ENCODE data around the gene PTPRH. TPM values are rescaled to one million over a fixed set of nuclear protein-coding genes. Genes with fewer than 3 reads are reported as not detected.
A peak's percentile ranks its signal among the peaks of the same experiment; 100 is the strongest.

The PTPRH gene
- polyA plus RNA-seq, 1 of the 3 experiments (the other 2 are of a cell fraction): 1.1 TPM

GRCh38 chr19:55208880-55209692 is at the start of gene PTPRH (continued):
- TF ChIP-seq FOXM1 (IDR thresholded peaks at IDR 0.05; ENCODE audit: low read depth) (no peak), GATA2 (CRISPR knock-in tag; IDR thresholded peaks at IDR 0.05) (no peak)

GRCh38 chr19:55258476-55258827 is 49.2 kb upstream of the PTPRH start:
- ChIA-PET POLR2A (interaction anchor here (1.0 to 2.3 kb wide), 8 partner anchors 11 to 149 kb away, joined by 3 to 19 read pairs (median 10); partner anchors contain the start of genes HSPBP1, KMT5C, SYT5 and TMEM86B), CTCF (interaction anchor here (1.3 to 2.2 kb wide), 4 partner anchors 43 to 99 kb away, joined by 3 to 6 read pairs (median 6); partner anchors contain the start of gene DNAAF3)
- Histone ChIP-seq H3K4me2 (peak overlapping the region; percentile 96), H3K79me2 (ENCODE audit: insufficient read depth) (peaks cover 52% of the 10 kb centered on the region), H3K27ac (ENCODE audit: low read depth in 2 of 2, low read length in 1 of 2) (peak overlapping the region; percentile 82 to 90), H3K4me1 (ENCODE audit: control insufficient read depth in 1 of 2, insufficient read depth in 2 of 2, low read depth in 1 of 2, low read length in 1 of 2) (peaks cover 17 to 26% of the 10 kb centered on the region in 2 experiments; a peak in 3 of 4 replicates), H3F3A (replicated peaks; ENCODE audit: insufficient read depth) (peaks cover 2% of the 10 kb centered on the region), H3K27me3 (ENCODE audit: insufficient read depth) (no peaks in the 10 kb centered on the region), H3K9me2 (no peaks in the 10 kb centered on the region), H4K20me1 (ENCODE audit: insufficient read depth) (peaks cover 48% of the 10 kb centered on the region), H2AFZ (ENCODE audit: low read depth) (no peak overlapping the region; the same call in 1 of the 2 replicates), H3K9me3 (no peaks in the 10 kb centered on the region), H3K36me3 (replicated peaks in 1 of 2; ENCODE audit: control insufficient read depth in 1 of 2, insufficient read depth in 2 of 2, low read length in 1 of 2) (peaks cover 0 to 4% of the 10 kb centered on the region in 2 experiments), H3K4me3 (ENCODE audit: low read depth in 2 of 2, low read length in 1 of 2) (peak overlapping the region; percentile 87 to 94), H3K9ac (peak overlapping the region; percentile 90)
- WGBS (ENCODE audit: low lambda C conversion rate): 3% methylated on average over 5 of the region's 53 CpGs
- TF ChIP-seq NRF1 (IDR thresholded peaks at IDR 0.05; ENCODE audit: low read depth, low read length): peak; percentile 75
- TF ChIP-seq, protein P1, sequence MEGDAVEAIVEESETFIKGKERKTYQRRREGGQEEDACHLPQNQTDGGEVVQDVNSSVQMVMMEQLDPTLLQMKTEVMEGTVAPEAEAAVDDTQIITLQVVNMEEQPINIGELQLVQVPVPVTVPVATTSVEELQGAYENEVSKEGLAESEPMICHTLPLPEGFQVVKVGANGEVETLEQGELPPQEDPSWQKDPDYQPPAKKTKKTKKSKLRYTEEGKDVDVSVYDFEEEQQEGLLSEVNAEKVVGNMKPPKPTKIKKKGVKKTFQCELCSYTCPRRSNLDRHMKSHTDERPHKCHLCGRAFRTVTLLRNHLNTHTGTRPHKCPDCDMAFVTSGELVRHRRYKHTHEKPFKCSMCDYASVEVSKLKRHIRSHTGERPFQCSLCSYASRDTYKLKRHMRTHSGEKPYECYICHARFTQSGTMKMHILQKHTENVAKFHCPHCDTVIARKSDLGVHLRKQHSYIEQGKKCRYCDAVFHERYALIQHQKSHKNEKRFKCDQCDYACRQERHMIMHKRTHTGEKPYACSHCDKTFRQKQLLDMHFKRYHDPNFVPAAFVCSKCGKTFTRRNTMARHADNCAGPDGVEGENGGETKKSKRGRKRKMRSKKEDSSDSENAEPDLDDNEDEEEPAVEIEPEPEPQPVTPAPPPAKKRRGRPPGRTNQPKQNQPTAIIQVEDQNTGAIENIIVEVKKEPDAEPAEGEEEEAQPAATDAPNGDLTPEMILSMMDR (IDR thresholded peaks at IDR 0.05): no peak
- no peak for TF ChIP-seq TAF1 (IDR thresholded peaks at IDR 0.05; ENCODE audit: borderline replicate concordance, low read depth, low read length)
- DNase-seq: peak; percentile 87

DNA sequence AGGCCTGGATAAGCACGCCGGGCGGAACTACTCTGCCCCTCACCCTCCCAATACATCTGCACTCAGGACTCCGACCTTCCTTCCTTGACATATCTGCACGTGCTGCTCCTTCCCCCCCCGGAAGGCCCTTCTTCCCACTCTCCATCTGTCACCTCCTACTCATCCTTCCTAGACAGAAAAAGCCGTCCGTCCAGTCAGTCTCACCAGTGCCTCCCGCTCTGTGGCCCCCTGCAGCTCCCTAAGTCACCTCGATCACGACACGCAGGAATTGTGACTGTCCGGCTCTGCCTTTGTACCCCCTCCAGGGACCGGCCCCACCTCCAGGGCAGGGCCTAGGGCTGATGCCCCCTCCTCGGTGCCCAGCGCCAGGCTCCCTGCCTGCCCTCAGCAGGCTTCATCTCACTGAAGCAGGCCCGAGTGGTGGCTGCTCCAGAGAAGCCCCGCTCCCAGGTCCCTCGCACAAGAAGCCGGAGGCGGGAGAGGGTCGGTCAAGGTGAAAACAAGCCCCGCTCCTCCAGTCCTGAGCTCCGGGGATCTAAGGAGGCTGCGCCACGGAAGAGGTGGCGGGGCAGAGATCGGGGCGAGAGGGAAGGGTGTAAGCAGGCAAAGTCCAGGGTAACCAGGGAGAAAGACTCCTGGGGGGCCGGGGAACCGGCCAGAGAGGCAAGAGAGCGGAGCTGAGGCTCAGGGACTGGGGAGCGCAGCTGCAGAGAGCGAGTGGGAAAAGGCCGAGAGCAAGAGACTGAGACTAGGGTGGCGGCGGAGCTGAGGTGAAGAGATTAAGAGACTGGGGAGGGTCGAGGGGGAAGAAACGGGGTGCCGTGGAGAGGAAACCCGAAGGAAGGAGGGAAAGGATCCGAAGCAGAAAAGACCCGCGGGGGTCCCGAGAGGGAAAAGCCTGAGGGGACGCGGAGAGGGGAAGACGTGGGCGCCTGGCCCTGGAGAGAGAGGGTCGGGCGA is 48.4 kb upstream of the PTPRH start:
- Histone ChIP-seq H2AFZ (ENCODE audit: low read depth) (no peak overlapping the region), H3K4me2 (peak overlapping the region; percentile 96), H4K20me1 (ENCODE audit: insufficient read depth) (peaks cover 55% of the 10 kb centered on the region), H3K79me2 (ENCODE audit: insufficient read depth) (peaks cover 59% of the 10 kb centered on the region), H3F3A (replicated peaks; ENCODE audit: insufficient read depth) (peaks cover 2% of the 10 kb centered on the region), H3K9me2 (no peaks in the 10 kb centered on the region), H3K27ac (ENCODE audit: low read depth in 2 of 2, low read length in 1 of 2) (peak overlapping the region; percentile 11 to 37; a peak in 2 of 4 replicates), H3K4me3 (ENCODE audit: low read depth in 2 of 2, low read length in 1 of 2) (peak overlapping the region; percentile 87 to 94), H3K4me1 (ENCODE audit: control insufficient read depth in 1 of 2, insufficient read depth in 2 of 2, low read depth in 1 of 2, low read length in 1 of 2) (peaks cover 17 to 26% of the 10 kb centered on the region in 2 experiments; a peak in 3 of 4 replicates), H3K36me3 (replicated peaks in 1 of 2; ENCODE audit: control insufficient read depth in 1 of 2, insufficient read depth in 2 of 2, low read length in 1 of 2) (peaks cover 0 to 4% of the 10 kb centered on the region in 2 experiments), H3K9me3 (no peaks in the 10 kb centered on the region), H3K27me3 (ENCODE audit: insufficient read depth) (no peaks in the 10 kb centered on the region), H3K9ac (peak overlapping the region; percentile 90)
- CTCF ChIA-PET: interaction anchor here (0.7 to 1.8 kb wide), 2 partner anchors 44 to 80 kb away, joined by 3 to 5 read pairs; no protein-coding TSS in a partner anchor
- POLR2A ChIA-PET: interaction anchor here (1.3 to 1.6 kb wide), 2 partner anchors 10 to 22 kb away, joined by 3 to 5 read pairs; partner anchors contain the start of gene HSPBP1
- TF ChIP-seq MXI1 (IDR thresholded peaks at IDR 0.05; ENCODE audit: low read depth, low read length): peak; percentile 76
- no peak for TF ChIP-seq EP300 (IDR thresholded peaks at IDR 0.05; ENCODE audit: borderline replicate concordance in 1 of 2, low read depth in 1 of 2, low read length in 1 of 2)
- 0 out of 2 replicates have a peak, but pooled peaks have one; percentile 57 for TF ChIP-seq SIN3A (IDR thresholded peaks at IDR 0.05; ENCODE audit: borderline replicate concordance, low read depth, low read length)
- TF ChIP-seq, protein P2, sequence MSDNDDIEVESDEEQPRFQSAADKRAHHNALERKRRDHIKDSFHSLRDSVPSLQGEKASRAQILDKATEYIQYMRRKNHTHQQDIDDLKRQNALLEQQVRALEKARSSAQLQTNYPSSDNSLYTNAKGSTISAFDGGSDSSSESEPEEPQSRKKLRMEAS (IDR thresholded peaks at IDR 0.05; ENCODE audit: low read depth): peak; percentile 76; the same call in 1 of the 2 replicates
- no peak for TF ChIP-seq TCF12 (IDR thresholded peaks at IDR 0.05)
- TF ChIP-seq, protein P3, sequence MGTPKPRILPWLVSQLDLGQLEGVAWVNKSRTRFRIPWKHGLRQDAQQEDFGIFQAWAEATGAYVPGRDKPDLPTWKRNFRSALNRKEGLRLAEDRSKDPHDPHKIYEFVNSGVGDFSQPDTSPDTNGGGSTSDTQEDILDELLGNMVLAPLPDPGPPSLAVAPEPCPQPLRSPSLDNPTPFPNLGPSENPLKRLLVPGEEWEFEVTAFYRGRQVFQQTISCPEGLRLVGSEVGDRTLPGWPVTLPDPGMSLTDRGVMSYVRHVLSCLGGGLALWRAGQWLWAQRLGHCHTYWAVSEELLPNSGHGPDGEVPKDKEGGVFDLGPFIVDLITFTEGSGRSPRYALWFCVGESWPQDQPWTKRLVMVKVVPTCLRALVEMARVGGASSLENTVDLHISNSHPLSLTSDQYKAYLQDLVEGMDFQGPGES (IDR thresholded peaks at IDR 0.05; ENCODE audit: low read depth, low read length): no peak
- no peak for TF ChIP-seq TAF1 (IDR thresholded peaks at IDR 0.05; ENCODE audit: borderline replicate concordance, low read depth, low read length)
- 7% methylated on average over 46 of the region's 51 CpGs for WGBS (ENCODE audit: low lambda C conversion rate)
- peak; percentile 55 for DNase-seq

Data from SK-N-SH (cell line).